ENCODE results near the gene TMPRSS3.

Gene TMPRSS3

DNA sequence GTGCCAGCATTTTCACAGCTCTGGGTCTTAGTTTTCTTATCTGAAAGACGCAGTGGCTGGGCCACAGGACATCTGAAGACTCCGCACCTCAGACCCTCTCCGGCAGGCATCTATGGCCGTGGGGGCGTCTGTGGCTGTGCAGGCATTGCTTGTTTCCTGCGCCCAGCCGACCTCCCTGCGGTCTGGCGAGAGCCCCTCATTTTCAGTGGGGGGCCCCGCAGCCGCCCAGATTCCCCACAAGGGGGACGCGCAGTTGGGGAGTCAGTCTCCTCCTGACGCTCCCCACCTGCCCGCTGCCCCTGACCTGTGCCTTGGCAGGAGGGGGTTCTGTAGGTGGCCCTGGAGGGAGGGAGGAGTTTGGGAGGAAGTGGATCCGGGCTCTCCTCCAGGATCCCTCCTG is 26.0 kb downstream of the TMPRSS3 start:
- DNase-seq: no peak

DNA sequence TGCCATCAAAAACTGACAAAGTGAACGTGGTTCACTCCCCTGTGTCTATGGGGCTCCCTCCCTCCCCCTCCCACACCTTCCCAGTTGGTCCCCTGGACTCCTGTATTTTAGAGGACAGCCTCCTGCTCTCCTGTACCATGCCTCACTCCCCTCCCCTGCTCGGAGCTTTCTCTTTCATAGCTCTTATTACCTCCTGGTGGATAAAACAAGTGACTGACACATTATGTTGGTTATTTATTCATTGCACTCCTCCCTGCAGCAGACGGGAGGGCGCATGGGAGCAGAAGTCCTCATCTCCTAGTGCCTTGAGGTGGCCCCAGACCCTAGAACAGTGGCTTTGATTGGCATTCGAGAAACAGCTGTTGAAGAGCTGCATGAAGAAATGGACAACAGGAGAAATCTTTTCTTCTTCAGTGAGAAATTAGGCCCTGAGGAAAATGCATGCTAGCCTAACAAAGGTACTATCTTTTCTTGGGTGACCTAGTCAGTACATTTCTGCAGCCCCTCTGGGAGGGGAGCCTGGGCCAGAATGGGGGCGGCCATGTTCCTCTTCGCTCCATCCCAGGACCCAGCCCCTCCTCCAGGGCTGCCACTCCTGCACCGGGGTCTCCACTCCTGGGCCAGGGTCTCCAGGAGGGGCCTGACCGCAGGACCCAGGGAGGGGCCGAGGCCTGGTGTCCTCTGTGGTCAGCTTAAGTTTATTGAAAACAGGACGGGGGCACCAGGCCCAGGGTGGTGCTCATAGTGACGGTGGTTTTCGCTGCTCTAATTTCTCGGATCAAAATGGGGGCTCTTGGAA is 28.3 kb downstream of the TMPRSS3 start:
- DNase-seq: no peak

DNA sequence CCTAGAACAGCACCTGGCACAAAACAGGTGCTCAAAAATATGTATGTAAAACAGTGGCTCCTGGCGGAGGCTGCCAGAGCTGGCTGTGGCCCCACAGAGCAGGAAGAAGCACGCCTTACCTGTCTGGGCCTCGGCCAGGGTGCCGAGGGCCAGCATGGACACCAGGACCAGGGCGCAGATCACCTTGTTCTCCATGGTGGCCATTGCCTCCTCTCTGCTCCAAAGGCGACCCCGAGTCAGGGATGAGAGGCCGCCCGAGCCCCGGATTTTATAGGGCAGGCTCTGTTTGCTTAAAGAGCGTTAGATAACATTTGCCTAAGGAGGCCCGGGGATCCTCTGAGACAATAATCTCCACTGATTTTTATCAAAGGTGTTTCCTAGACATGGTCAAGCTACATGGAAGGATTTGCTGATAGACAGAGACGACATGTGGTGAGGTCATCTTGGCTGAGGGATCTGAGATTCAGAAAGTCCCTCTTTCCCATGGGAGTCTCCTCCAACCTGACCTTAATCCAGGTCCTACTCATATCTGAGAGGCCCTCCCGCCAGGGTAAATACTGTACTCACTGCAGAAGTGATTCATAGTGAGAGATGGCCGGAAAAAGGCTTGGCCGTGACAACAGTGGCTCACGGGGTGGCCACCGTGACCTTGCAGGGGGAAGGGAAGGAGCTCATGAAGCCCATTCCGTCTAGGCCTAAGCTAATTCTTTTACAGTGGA is 29.4 kb downstream of the TMPRSS3 start, which contains the start of gene TFF1:
TFF1 (minus strand) TSS at position 244 of the 719 bp plus-strand sequence; CDS start at position 204, 40 bp downstream.
- DNase-seq: no peak

DNA sequence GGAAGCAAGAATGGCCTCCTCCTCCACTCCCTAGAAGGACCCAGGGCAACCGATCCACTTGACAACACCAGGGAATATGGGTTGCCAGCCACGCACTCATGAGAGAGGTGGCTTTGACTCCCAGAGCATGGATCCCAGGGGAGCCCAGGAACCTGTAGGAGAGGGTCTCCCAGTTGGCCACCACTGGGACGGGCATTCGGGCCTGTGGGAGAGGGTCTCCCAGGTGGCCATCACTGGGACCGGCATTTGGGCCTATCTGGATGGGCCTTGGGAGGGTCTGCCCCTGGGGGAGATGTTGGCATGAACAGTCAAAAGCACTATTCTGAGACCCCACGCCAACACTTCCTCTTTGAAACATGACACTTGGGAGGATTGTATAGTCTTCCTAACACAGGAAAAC is 30.1 kb downstream of the TMPRSS3 start:
- DNase-seq: no peak

DNA sequence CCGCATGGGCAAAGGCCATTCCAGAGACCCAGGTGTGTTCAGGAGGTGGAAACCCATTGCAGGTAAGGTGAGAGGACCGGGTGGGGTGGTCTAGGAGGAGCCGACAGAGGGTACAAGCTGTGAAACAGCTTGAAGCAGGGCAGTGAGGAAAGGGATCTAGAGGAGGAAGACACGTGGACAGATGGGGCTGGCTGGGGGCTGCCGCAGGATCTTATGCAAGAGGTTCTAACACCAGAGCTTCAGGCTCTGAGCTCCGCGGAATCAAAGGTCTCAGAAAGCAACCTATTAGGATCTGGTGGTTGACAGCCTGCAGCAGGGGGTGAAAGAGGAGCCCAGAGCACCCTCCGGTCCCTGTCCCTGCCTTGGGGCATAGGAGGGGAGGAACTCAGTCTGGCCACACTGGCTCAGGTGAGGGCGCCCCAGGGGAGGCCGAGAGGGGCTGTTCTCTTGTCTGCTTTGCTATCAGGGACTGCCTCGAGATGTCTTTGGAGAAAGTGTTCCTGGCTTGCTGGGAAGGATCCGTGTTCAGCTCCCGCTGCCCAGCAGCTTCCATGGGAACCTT is 31.5 kb downstream of the TMPRSS3 start:
- no peak for DNase-seq

DNA sequence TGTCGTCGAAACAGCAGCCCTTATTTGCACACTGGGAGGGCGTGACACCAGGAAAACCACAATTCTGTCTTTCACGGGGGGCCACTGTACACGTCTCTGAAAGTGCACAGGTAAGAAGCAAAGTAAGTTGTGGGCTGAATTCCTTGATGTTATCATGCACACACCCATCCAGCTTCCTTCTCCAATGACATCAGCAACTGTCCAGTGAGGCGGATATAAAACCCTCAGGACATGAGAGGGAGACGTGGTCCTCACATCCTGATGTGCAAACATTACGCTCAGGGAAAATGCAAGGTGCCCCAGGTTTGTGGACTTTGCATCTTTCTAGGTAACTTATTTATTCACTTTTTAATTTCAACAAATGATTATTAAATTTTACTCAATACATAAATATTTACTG is 32.5 kb downstream of the TMPRSS3 start:
- no peak for DNase-seq

DNA sequence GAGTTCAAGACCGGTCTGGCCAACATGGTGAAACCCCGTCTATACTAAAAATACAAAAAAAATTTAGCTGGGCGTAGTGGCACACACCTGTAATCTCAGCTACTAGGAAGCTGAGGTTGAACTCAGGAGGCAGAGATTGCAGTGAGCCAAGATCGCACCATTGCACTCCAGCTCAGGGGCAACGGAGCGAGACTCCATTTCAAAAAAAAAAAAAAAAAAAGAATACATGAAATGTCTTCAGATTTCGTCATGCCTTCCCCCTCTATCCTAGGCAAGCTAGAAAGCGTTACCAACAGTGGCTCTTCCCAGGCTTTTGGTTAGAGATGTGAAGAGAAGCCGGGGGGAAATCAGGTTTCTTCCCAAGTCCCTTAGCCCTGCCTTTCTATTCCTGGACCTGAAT is 33.2 kb downstream of the TMPRSS3 start:
- DNase-seq: no peak

DNA sequence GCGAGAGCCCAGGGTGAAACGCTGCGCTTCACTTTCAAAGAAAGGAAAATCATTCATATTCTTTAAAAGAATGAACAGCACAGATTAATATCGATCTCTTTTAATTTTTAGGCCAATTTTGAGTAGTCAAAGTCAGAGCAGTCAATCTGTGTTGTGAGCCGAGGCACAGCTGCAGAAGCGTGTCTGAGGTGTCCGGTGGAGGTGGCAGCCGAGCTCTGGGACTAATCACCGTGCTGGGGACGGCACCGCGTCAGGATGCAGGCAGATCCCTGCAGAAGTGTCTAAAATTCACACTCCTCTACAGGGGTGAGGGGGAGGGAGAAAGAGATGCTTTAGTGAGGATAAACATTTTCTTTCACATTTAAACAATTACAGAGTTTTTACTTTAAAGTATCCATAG is 33.7 kb downstream of the TMPRSS3 start:
- DNase-seq: no peak

DNA sequence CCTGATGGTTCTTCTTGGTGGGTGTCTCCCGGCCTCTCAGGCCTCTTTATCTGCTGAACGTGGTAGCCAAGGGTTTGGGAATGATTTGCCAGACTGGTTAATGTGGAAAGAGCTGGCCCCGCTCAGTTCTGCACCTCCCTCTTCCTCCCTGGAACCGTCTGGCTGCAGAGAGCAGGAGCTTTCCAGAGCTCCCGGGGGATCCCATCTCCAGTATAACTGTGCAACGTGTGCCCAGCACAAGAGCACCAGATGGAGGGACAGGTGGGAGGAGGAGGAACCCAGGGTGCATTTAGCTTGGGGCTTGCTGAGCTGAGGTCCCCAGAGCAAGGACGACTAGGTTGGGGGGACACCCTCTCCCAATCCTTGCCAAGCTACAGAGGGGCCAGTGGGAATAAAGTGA is 34.6 kb downstream of the TMPRSS3 start:
- DNase-seq: no peak

DNA sequence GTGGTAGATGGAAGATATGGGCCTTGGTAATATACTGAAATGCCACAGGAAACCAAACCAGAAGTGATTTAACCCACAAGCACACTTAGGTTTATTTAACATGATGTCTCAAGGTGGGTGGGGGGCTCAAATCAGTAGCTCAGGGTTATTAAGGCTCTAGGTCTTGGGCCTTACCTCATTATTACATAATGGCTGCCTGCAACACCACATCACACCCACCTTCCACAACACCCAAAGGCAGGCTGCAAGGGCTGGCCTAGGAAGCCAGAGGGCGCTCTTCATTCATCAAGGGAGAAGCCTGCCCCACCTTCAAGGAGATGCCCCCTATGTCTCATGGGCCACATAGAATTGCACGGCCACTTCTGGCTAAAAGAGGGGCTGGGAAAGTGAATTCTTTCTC is 35.5 kb downstream of the TMPRSS3 start:
- no peak for DNase-seq

DNA sequence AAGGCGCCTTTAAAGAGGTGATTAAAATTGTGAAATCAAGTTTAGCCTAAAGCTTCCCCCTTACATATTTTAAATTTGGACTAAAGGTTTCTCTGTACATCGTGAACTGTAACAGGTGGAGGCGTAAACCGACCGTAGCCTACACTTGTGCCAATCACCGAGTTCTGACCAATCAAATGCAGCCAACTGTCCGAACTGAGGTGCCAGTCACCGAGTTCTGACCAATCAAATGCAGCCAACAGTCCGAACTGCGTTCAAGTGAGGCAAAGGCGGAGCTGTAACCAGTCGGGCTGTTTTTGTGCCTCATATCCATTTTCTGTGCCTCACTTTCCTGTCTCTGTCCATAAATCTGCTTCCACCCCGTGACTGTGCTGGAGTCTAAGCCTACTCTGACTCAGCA is 36.9 kb downstream of the TMPRSS3 start:
- DNase-seq: no peak

DNA sequence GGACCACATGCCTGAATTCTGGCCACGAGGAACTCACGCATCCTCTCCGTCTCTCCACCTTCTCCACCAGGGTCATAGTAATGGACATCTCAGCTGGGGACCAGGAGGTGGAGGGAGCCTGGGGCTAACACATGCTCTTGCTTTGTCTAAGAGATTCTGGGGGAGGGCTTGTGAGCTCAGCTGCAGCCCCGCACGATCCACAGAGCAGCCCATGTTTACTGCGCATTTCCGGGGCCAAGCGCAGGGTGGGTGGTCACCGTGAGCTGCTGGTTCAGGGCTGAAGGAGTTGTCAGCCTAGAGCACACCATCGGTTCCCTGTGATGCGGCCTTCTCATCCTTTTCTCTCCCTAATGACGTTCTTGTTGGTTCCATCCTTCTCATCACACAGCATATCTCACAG is 37.6 kb downstream of the TMPRSS3 start:
- no peak for DNase-seq

DNA sequence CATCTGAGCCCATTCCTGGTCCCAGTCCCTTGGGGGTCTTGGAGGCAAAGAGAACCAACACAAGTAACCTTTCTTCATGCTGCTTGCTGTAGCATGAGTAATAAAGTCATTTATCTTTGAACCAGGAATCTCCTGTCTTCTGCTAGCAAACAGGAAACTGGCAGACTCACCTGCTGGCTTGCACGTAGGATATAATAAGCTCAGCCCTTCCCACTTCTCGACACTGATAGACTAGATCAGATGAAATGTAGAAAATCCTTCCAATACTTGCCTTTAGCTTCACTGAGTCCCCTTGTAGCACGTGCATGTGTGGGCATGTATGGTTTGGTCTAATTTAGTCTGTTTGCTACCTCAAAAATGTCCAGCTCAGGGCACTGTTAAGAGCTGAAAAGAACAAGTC is 38.5 kb downstream of the TMPRSS3 start:
- no peak for DNase-seq

DNA sequence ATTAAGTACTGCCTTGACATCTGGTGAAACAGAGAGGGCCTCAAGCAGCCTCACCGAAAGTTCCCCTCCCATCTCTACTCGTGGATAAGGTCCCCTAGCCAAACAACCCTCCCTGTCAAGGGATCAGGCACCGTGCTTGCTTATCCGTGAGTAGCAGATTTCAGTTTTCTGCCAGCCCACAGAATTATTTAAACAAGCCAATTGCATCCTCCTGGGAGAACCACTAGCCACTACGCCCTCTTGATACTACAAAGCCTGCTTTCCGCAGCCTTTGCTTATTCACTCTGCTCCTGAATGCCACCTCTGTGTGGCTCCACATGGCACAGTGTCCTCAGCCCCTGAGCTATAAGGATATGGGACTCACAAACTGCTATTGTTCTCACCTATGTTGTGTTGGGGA is 39.2 kb downstream of the TMPRSS3 start:
- DNase-seq: no peak

DNA sequence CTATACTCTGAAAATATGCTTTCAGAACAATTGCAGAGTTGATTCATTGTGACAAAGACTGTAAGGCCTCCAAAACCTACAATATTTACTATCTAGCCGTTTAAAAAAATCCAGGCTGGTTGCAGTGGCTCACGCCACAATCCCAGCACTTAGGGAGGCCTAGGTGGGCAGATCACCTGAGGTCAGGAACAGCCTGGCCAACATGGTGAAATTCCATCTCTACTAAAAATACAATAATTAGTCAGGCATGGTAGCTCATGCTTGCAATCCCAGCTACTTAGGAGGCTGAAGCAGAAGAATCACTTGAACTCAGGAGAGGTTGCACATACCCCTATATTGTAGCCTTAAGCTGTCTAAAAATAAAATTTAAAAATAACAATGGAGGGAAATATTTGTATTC is 39.8 kb downstream of the TMPRSS3 start:
- DNase-seq: no peak

DNA sequence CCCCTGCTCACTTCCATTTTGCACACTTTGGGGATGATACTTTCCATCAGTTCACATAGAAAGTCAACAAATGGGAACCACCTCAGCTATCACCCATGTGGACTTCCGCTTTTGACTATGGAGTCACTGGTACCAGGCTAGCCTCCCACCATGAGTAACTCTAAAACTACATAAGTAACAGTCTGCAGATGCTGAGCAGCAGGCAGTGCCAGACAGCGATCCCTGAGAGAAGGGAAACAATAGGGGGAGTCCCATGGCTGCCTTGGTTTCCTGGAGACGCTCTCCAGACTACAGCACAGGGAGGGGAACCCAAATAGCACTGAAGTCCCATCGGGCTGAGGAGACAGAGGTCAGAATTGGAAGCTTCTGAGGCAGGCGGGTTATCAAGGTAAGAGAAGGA is 42.2 kb downstream of the TMPRSS3 start:
- DNase-seq: no peak

DNA sequence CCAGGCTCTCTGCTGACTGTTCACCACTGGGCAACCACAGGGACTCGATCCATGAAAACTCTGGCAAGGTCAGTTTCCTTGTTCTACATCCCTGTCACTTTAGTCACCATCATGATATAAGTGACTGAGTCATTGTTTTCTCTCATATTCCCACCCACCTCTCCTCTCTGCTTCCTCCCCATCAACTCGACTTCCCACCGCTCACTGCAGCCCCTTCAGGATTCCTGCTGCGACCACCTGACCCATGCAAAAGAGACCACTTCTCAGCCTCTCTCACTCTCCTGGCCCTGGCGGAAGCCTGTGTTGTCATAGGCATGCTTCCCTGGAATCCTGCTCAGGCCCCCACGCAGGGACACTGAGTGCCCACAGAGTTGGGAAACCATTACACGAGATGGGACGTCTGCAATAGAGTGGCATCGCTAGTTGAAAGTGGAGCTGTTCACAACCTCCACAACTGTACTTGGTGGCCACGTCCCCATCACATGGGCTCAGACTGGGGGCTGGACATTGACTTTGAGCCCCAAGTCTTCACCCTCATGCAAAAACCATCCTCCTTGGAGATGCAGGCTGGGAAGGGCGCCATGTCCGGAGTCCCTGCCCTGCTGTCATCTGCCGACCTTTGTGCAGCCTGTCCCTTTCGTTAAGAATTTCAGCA is 43.3 kb downstream of the TMPRSS3 start:
- no peak for DNase-seq

DNA sequence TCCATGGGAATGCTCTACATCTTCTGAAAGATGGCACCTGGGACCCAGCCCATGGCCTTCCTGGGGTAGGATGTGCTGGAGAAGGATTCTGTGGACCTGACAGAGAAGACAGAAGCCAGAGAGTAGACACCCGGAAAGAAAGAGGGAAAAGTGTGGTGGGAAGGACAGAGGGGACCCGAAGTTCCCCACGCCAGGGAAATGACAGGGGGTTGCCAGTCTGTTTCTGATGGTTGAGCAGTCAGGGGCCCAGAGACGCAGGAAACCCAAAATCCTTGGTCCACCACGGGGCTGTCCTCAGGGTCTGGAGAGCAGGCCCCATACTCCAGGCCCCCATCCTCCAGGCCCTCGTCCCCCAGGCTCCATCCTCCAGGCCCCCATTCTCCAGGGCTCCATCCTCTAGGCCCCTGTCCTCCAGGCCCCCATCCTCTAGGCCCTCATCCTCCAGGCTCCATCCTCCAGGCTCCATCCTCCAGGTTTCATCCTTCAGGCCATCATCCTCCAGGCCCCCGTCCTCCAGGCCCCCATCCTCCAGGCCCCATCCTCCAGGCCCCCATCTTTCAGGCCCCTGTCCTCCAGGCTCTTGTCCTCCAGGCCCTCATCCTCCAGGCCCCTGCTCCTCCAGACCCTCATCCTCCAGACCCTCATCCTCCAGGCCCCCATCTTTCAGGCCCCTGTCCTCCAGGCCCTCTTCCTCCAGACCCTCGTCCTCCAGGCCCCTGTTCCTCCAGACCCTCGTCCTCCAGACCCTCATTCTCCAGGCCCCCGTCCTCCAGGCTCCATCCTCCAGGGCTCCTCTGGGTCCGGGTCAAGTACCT is 44.0 kb downstream of the TMPRSS3 start:
- no peak for DNase-seq

DNA sequence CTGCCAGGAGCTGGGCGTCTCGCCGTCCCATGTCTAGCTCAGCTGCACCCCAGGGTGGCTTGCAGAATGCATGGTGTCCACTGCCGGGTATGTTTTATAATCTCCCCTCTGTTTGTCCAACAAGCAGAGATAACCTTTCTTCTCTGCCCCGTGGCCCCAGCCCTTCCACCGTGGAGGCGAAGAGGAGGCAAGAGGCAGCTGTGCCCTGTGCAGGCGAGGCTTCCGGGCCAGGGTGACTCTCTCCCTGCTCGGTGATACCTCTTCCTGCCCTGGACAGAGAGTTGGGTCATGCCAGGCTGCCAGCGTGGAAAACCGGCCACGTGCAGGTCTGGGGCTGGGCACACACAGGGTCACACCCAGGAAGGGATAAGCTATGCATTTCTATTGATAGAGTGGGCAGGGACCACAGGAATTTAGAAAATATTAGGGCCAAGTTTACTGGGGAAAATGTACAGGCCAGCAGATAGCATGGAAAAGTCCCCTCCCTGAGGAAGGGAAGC is 44.9 kb downstream of the TMPRSS3 start, which contains the start of gene TFF2:
TFF2 (minus strand) TSS at position 68 of the 500 bp plus-strand sequence; CDS start at position 31, 37 bp downstream.
- no peak for DNase-seq

DNA sequence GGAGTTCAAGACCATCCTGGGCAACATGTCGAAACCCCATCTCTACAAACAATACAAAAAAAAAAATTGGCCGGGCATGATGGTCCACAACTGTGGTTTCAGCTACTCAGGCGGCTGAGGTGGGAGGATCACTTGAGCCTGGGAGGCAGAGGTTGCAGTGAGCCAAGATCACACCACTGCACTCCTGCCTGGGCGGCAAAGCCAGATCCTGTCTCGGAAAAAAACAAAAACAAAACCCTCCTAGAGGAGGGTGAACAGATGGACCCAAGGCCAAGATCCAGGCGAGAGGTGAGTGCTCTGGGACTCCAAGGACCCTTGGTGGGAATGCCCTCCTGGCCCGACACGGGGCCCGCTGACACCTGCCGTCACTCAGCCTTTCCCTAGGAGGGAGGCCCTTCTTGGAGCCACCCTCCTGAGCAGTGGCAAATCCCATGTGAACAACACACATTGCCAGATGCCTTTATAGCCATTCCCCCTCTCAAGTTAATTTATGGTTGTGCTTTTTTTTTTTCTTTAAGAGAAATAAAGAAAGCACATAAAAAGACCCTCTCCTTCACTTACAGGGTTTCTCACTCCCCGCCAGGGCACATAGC is 45.4 kb downstream of the TMPRSS3 start:
- DNase-seq: no peak

DNA sequence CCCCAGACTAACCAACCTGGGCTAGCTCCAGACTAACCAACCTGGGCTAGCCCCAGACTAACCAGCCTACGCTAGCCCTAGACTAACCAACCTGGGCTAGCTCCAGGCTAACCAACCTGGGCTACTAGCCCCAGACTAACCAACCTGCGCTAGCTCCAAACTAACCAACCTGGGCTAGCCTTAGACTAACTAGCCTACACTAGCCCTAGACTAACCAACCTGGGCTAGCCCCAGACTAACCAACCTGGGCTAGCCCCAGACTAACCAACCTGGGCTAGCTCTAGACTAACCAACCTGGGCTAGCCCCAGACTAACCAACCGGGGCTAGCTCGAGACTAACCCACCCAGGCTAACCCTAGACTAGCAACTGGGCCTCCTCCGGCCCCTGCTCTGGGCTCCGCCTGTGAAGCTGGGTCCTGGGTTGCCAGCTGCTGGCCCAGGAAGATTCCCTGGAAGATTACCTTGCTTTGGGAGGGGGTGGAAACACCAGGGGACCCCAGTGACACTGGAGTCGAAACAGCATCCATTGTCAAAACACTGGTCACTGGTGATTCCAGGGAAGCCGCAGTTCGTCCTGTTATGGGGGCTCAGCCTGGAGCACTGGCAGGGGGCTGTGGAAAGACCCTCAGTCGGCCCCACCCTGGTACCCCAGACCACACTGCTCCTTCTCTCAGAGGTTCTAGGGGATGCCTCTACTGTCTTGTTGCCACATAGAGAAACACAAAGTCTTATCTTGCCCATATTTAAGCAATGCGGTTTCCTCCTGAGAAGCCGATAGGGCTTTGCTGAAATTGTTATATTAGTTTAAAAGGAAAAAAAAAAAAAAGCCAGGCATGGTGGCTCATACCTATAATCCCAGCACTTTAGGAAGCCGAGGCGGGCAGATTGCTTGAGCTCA is 46.2 kb downstream of the TMPRSS3 start:
- no peak for DNase-seq

Data from SW 1271 (cell line).